Fibroblast of peridontal ligament (primary cell): ENCODE measurements around the gene SCAPER.
"Not testable (repeated sequence)": the region's sequence is repeated elsewhere in the genome, so short reads cannot be mapped to it uniquely, and the experiment has no call there.

Source experiments
- DNase-seq: peaks from one replicate; pipeline ENCODE4 v3.0.0-alpha.2; 2010; ENCODE audit errors: extremely low read depth

The SCAPER gene

DNA sequence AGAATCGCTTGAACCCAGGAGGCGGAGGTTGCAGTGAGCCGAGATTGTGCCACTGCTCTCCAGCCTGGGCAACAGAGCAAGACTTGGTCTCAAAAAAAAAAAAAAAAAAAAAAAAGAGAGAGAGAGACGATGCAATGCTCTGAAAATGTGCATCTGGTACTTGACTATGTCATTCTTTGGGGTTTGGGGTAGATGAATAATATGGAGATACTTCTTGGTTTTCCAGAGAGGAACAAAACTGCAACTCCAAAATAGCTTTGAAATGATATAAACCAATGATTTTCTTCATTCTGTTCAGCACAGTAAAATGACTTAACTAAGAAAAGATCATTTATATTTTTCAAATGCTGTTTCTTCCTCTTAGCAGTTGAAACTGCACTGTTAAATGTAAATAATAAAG, 409.7 kb downstream of the SCAPER start:
- DNase-seq = peak; percentile 35

DNA sequence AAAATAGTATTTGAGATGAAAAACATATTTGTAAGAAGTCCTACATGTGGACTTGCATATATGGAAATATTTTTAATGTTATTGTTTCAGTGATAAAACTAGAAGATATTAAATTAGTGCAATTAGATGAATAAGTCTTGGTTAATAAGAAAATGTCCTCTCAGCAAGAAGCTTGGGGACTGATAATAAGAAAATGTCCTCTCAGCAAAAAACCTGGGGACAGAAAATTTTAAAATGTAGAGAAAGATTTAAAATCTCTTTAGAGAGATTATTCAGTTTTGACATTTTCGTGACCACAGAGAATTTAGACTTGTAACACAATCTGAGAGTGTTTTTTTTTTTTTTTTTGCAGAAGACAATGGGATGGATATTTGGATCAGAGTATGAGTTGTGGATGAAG, 412.6 kb downstream of the SCAPER start:
- DNase-seq = no peak

DNA sequence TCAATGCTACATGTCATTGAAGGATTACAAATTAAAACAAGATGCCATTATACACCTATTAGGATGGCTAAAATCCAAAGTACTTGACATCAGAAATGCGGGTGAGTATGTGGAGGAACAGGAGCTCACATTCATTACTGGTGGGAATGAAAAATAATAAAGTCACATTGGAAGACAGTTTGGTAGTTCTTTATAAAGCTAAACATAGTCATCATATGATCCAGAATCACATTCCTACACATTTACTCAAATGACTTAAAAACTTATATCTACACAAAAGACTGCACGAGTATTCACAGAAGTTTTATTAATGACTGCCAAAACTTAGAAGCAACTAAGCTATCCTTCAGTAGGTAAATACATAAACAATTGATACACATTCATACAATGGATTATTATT, 421.4 kb downstream of the SCAPER start:
- no peak for DNase-seq

DNA sequence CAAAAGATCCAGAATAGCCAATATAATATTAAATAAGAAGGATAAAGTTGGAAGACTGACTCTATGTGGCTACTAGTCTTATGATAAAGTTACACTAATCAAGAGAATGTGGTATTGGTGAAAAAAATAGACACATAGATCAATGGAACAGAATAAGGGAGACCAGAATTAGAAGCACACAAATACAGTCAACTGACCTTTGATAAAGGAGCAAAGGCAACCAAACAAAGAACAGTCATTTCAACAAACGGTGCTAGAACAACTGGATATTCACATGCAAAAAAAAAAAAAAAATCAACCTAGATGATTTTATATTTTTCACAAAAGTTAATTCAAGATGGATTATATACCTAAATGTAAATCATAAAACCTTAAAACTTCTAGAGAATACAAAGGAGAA, 422.1 kb downstream of the SCAPER start:
- DNase-seq = no peak

DNA sequence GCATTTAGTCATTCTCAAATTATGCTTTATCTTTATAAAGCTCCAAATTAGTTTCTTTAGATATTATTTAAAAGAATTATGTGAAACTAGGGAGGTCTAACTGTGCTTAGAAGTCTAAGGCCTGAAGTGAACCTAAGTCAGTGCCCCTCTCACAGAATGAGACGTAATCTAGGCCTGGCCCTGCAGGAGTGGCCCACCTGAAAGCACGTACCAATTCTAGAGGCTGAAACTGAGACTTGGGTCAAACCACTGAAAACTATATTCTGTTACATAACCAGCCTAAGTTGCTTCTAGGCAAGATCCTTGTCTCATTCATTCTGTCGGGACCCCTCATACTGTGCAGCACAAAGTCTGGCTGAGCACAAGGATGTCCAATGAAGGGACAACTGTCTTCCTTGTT, 424.9 kb downstream of the SCAPER start:
- no peak for DNase-seq

DNA sequence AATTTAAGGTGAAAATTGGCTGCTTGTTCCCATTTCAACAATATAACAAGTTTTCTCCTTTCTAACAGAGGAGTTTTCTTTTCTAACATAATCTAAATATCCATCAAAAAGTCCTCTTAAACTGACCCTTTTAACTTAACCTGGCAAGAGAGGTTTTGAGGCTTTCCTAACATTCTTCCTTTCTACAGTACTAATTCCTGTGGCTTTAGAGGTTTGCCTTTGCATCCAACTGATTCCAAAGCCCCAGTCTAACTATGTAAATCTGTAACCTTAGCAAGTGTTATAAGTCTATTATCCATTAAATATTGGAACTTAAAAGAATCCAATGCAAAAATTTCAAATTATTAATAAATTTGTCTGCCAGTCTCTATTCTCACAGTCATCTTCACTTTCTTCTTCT, 434.4 kb downstream of the SCAPER start:
- peak; percentile 68 for DNase-seq

DNA sequence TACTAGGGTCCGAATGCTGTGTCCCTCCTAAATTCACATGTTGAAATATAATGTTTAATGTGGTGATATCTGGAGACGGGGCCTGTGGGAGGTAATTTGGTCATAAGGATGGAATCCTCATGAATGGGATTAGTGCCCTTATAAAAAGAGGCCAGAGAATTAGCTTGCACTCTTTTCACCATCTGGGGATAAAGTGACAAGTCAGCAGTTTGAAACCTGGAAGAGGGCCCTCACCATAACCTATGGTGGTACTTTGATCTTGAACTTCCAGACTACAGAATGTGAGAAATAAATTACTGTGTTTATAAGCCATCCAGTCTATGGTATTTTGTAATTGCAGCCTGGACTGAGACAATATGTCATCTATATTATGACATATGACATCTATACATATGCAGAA, 436.4 kb downstream of the SCAPER start:
- no peak for DNase-seq

DNA sequence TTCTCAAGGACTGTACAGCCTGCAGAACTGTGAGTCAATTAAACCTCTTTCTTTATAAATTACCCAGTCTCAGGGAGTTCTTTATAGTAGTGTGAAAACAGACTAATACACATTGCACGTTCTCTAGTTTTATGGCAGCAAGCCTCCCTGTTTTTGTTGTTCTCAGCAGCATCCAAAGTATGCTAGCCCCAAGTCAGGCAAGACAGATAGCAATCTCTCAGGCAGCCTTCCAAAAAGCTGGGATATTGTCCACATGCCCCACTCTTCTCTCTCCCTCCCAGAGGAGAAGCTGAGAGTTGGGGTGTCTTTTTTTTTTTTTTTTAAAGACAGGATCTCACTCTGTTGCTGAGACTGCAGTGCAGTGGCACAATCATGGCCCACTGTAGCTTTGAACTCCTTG, 438.0 kb downstream of the SCAPER start:
- no peak for DNase-seq

DNA sequence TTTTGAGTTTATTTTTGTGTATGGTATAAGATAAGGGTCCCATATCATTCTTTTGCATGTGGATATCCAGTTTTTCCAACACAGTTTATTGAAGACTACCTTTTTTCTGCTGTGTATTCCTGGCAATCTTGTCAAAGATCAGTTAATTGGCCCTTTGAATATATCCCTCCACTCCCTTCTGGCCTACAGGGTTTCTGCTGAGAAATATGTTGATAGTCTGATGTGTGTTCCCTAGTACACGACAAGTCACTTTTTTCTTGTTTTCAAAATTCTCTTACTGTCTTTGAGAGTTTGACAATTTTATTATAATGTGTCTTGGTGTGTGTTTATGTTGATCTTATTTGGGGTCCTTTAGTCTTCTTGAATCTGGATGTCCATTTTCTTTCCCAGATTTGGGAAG, 439.4 kb downstream of the SCAPER start:
- DNase-seq = no peak

DNA sequence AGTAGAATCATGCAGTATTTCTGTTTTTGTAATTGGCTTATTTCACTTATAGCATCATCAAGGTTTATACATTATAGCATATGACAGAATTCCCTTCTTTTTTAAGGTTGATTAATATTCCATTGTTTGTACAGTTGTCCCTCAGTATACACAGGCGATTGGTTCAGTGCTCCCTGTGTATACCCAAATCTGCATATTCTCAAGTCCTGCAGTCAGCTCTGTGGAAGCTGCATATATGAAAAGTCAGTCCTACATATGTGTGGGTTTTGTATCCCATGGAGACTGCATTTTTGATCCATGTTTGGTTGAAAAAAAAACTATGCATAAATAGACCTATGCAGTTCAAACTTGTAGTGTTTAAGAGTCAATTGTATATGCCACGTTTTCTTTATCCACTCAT, 440.9 kb downstream of the SCAPER start:
- no peak for DNase-seq

DNA sequence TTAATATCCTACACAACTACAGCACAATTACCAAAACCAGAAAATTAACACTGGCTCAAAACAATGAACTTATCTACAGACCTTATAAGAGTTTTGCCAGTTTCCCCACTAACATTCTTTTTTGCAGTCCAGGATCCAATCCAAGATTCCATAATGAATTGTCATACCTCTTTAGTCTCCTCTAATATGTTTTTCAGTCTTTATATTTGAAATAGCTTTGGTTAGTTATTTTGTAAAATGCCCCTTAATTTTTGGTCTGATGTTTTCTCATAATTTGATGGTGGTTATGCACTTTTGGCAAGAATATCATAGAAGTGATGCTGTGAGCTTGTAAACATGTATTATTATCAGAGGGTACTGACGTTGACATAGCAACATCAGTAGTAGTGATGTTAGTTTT, 444.3 kb downstream of the SCAPER start:
- DNase-seq = peak; percentile 35

DNA sequence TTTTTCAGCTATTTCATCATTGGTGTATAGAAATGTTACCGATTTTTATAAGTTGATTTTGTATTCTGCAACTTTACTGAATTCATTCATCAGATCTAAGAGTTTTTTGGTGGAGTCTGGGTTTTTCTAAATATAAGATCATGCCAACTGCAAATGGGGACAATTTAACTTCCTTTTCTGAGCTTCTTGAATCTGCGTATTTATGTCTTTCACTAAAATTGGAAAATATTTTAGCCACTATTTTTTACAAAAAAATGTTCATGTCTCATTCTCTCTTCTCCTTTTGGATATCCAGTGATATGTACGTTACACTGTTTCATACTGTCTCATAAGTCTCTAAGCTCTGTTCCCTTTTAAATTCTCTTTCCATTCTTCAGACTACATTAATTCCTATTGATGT, 444.8 kb downstream of the SCAPER start:
- DNase-seq = peak; percentile 2

DNA sequence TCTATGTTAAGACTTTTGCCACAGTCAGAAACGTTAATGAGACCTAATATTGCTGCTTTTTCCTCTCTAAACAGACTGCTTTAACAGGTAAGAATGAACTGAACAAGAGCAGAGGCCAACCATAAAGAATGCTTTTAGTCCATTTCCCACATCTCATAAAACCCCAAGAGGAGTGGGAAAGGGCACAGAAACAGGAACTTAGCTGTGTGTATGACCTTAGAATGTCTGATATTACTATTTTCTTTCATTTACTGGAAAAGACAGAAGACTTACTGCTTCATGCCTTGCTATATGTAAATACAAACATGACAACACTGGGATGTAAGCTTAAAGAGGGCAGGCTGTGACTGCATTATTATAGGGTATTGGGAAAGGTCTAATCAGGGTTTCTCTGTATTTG, 453.6 kb downstream of the SCAPER start:
- no peak for DNase-seq

DNA sequence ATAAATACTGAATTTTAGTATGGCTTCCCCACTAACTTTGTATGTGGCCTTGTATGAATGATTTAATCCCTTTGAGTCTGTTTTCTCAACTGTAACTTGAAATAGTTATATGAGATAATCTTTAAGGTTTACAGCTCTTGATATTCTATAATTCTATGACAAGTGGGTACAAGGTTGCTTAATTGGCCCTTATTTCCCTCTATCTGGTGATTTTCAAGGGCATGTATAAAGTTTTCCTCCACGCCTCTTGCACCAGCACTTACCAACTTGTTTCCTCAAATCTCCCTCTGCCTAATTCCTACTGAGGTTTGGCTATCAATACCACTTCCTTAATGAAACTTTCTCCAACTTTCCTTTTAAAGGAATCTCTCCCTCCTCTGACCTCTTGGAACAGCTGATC, 455.7 kb downstream of the SCAPER start:
- DNase-seq = no peak

DNA sequence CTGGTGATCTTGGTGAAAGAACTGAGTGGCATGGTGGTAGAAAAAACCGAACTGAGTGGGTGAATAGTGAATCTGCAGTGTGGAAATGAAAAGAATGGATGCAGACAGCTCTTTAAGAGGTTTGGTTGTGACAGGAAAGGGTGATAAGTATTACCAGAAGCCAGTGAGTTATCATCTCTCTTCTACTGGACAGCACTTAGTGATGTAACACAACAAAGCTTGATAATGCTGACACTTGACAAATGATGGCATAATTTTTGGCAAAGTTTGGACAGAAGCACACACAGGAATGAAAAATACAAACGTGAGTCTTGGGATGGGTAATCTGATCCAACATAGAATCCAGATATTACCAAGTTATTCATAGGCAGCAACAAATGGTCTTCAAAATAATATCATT, 456.4 kb downstream of the SCAPER start:
- no peak for DNase-seq

DNA sequence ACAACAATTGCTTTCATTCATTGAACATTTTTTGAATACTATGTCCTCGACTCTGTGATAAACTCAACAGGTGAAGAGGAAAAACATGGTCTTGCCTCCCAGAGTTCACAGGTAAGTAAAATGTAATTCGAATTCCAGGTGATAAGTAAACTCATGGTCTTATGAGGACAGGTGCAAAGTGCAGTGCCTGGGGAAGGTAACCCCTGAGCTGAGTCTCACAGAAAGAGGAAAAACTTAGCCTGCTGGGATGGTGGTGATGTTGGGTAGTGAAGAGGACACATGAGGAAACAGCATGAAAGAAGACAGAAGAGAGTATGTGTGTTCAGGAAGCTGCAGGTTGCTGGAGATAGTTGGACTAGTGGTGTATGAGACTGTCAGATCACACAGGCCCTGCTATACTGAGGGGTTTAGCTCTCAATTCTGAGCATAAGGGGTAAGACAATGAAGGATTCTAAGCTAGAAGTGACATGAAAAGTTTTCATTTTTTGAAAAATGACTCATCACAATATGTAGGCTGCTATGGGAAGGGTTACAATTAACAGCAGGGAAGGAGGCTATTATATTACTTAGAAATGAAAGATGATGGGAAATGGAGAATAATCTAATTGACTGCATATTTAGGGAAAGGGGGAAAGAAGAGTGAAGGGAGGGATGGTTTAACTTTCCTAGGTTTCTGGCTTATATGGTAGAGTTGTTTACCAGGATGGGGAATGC, 457.3 kb downstream of the SCAPER start:
- DNase-seq = no peak

DNA sequence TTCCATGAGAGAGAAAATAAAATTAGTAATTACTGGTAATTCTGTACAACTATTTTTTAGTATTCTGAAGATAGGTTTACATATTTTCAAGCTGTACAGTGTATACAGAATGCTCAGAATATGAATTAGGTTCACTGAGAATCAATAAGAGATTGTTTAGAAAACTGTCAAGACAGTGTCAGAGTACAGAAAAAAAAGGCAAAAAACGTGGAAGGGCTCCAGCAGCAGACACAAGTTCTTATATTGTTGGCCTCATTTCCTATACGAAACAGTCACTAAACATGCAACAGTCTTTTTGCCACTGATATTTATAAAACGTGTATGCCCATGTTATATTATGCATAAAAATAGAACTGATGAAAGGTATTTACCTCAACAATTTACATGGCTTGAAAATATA, 464.7 kb downstream of the SCAPER start:
- no peak for DNase-seq

DNA sequence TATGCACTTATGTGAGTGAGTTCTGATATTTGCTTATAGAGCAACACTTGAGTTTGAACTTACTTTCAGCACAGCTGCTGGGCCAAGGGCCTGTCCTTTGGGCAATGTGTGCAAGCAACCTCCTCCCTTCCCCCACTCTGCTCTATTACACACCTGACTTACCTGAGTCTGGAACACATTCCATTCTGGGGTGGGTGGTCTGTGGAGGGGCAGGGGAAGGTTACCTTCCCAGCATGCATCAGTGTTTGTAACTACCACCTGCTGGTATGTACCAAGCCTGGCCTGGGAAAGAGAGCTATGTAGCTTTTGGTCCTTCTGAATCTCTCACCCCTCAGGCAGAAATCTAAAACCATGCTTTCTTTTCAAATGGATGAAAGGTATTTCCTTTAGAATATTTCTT, 465.6 kb downstream of the SCAPER start:
- no peak for DNase-seq

DNA sequence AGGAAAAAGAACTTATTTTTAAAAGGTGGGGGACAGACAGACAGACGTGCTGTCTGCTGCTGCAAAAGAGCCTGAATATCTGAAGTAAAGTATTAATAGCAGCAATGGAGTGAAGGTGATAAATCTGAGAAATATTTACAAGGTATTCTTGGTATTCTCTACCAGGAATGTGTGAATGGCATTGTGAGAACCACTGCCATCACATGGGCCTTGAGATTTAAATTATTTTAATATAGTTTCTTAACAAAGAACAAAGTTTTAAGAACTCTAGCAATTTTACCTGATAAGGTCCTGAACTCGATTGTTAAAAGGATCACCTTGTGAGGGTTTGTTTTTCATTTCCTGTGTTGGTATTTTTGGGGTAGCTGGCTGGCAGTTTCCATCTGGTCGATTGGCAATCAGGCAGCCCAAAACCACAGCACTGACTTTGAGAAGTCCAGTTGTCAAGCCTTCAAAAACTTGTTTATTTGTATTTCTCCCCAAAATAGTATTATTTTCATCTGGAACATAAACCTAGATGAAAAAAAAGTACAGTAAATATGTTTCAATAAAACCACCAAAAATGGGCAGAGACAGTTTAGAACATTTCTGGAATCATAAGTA, 471.2 kb downstream of the SCAPER start:
- peak; percentile 5 for DNase-seq

DNA sequence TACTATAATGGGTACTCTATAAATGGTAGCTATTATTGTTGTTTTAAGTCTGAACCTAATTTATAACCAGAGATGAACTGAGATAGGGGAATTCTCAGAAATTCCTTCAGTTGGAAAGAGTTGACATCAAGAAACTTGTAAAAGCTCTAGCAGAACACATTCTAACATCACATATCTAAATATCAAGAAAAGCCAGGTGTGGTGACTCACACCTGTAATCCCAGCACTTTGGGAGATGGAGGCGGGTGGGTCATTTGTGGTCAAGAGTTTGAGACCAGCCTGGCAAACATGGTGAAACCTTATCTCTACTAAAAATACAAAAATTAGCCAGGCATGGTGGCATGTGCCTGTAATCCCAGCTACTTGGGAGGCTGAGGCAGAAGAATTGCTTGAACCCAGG, 472.1 kb downstream of the SCAPER start:
- DNase-seq = not testable (repeated sequence)

DNA sequence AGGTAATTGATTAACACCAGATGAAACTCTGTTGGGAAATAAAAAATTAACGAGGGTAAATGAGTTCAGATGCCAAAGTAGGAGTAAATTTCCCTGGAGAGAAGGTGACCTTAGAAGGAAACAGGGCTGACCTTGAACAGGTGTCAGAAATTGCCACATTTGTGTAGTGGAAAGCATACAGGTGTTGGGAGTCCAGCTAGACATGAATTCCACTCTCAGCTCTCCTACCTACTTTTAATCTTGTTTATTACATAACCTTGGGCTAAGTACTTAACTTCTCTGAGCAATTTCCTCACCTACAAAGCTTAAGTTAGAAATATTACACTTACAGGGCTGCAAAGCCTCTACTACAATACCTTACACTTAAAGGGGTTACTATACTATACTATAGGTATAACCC, 472.5 kb downstream of the SCAPER start:
- no peak for DNase-seq

DNA sequence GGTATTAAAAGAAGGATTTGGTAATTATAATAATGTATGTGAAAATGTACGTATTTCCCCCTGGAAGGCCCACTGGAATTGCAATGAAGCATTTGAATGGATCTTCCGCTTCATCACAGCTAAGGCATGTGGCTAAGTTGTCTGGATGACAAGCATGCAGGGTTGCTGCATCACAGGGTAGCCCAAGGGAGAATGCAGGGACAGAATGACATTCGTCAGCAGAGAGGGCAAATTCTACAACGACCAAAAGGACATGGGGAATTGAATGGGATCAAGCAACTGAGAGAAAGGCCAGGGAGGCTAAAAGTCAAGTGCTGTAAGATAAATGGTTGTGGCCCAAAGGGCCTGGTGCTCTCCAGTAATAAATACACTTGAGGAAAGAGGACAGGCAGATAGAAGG, 473.2 kb downstream of the SCAPER start:
- no peak for DNase-seq

DNA sequence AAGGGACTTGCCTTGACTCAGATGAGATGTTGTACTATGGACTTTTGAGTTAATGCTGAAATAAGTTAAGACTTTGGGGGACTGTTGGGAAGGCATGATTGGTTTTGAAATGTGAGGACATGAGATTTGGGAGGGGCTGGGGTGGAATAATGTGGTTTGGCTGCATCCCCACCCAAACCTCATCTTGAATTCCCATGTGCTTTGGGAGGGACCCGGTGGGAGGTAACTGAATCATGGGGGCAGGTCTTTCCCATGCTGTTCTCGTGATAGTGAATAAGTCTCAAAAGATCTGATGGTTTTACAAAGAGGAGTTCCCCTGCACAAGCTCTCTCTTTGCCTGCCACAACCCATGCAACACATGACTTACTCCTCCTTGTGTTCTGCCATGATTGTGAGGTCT, 474.4 kb downstream of the SCAPER start:
- peak; percentile 8 for DNase-seq

DNA sequence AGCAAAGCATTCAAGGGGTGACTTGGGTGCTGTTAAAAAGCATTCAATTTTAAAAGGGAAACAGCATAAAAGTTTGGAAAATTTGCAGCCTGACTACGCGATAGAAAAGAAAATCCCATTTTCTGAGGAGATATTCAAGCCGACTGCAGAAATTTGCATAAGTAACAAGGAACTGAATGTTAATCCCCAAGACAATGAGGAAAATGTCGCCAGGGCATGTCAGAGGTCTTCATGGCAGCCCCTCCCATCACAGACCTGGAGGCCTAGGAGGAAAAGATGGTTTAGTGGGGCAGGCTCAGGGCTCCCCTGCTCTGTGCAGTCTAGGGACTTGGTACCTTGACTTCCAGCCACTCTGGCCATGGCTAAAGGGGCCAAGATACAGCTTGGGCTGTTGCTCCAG, 475.5 kb downstream of the SCAPER start:
- no peak for DNase-seq
